ENCODE measurements around the gene ZNF22. TPM values are rescaled to one million over a fixed set of nuclear protein-coding genes. Genes with fewer than 3 reads are reported as not detected.

ZNF22 gene
- total RNA-seq, 4 donors from 2014 or later = 19.2 to 35.6 (median 27.1) TPM

DNA sequence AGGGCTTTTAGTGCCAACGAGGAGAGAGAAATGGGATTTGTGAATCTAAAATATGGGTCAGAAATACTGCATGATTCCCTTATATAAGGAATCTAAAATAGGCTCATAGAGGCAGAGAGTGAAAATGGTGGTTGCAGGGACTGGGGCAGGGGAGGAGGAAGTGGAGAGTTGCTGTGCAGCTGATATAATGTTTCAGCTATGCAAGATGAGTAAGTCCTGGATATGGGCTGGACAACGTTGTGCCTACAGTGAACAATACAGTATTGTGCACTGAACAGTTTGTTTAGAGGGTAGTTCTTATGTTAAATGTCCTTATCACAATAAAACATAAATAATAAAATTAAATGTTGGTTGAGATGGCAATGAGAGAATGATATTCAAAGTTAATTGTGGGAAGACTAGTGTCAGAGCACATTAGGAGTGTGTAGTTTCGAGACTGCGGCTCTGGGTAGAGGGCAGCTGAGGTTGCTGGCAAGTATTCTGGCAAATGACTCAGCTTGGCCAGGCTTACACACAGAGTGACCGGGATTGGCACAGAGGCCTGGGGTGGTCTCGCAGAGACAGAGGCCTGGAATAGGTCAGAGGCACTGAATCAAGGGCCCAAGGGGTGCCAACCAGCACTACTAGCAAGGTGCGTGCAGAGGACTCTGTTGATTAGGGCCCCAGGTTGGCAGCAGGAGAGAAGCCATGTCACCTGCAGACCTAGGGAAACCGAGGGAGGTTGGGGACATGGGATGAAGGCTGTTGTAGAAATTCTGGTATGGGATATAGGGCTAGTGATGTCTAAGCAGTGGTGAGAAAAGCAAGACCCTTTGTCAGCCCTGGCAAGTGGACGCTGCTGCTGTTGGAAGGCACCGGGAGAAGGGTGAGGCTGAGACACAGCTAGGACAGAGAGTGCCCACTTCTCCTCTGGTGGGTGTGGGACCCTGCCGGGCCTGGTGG, 19.3 kb upstream of the ZNF22 start:
- 52 to 54% methylated on average over 8 to 10 of the region's 11 CpGs for WGBS, 2 donors (ENCODE audit: low coverage in 1 of 2)
- Histone ChIP-seq H3K27me3 (no peaks in the 10 kb centered on the region), H3K36me3 (peaks cover 0 to 52% of the 10 kb centered on the region in 2 donors), H3K9me3 (no peaks in the 10 kb centered on the region), H3K4me1 (peaks cover 0 to 100% (median 65%) of the 10 kb centered on the region in 3 donors), H3K4me3 (peak overlapping the region in 1 of 2 donors; percentile 1), H3K27ac (peak overlapping the region; percentile 8 to 94 (median 92))
- TF ChIP-seq POLR2AphosphoS5 (IDR thresholded peaks at IDR 0.05) (peak; percentile 80), POLR2A (IDR thresholded peaks at IDR 0.05) (no peak)
- ATAC-seq = peak; percentile 20

DNA sequence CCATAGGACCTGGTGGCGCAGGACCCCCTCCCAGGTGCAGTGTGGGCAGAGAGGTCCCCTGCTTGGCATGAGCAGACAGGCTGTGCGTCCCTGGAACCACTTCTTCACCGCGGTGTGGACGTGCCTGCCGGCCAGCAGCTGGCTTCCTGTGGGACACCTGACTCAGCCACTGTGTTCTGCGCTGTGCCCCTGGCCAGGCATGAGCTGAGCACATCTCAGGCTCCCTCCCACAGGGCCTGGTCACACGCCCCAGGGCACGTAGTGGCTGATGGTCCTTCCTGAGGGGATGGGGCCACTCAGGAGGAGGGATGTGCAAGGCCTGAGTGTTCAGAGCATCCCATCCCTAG, 18.6 kb upstream of the ZNF22 start:
- no peak for ATAC-seq
- Histone ChIP-seq H3K9me3 (no peaks in the 10 kb centered on the region), H3K4me1 (peaks cover 0 to 96% (median 68%) of the 10 kb centered on the region in 3 donors), H3K36me3 (peaks cover 0 to 50% of the 10 kb centered on the region in 2 donors), H3K4me3 (peak overlapping the region in 1 of 2 donors; percentile 1), H3K27ac (peak overlapping the region in 3 of 4 donors; percentile 90 to 94 (median 93)), H3K27me3 (no peaks in the 10 kb centered on the region)
- WGBS, 2 donors (ENCODE audit: low coverage in 1 of 2) = no CpG with 5 or more reads among the region's 9 CpGs
- TF ChIP-seq POLR2AphosphoS5 (IDR thresholded peaks at IDR 0.05) = peak; percentile 39
- TF ChIP-seq, protein P1, sequence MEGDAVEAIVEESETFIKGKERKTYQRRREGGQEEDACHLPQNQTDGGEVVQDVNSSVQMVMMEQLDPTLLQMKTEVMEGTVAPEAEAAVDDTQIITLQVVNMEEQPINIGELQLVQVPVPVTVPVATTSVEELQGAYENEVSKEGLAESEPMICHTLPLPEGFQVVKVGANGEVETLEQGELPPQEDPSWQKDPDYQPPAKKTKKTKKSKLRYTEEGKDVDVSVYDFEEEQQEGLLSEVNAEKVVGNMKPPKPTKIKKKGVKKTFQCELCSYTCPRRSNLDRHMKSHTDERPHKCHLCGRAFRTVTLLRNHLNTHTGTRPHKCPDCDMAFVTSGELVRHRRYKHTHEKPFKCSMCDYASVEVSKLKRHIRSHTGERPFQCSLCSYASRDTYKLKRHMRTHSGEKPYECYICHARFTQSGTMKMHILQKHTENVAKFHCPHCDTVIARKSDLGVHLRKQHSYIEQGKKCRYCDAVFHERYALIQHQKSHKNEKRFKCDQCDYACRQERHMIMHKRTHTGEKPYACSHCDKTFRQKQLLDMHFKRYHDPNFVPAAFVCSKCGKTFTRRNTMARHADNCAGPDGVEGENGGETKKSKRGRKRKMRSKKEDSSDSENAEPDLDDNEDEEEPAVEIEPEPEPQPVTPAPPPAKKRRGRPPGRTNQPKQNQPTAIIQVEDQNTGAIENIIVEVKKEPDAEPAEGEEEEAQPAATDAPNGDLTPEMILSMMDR (IDR thresholded peaks at IDR 0.05) = no peak

DNA sequence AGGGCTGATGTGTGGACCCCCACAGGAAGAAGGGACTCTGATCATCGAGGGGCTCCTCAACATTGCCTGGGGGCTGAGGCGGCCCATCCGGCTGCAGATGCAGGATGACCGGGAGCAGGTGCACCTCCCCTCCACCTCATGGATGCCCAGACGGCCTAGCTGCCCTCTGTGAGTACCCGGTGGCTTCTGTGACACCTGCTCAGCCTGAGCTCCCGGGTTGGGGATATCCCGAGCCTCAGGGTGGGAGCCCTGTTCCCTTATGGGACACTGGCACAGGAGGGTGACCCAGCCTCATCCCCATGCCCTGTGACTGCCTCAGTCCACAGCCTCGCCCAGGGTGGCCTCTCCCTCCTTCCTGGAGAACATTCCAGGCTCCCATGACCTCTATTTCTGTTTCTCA, 18.2 kb upstream of the ZNF22 start:
- H3K4me1 ChIP-seq = peaks cover 0 to 91% (median 70%) of the 10 kb centered on the region in 3 donors

DNA sequence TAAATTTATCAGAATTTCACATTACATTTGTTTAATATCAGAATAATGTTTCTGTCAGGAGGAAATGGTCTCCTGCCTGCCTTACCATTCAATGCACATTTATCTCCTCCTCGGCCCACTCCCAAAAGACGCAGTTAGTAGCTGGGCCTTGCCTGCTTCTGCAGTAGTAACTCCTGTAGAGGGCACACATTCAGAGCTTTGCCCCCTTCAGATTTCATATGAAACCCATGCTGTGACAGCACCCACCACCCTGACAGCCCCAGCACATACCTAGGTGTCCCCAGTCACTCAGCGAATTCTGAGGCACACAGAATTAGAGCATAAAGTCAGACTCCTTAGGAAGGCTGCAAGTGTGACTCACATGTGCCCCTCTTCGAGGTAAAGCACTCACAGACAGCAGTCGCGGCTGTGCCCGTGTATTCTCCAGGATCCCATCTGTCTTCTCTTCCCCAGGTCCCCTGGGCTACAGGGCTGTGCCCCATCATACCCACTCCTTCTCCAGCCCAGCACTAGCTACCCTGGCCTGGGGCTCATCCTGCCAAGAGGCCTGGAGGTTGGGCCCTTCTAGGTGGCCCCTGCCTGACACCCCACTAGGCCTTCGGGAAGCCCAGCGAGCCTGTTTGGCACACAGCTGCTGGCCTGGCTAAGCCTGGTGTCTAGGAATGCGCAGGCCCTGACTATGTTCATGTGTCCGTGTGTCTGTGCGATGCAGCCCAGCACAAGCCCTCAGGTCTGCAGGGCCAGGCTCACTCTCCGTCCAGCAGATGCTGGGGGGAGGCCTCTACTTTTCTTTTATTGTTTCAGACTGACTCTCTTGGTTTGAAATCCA, 17.4 kb upstream of the ZNF22 start:
- WGBS, 2 donors (ENCODE audit: low coverage in 1 of 2) = 84 to 94% methylated on average over 3 to 6 of the region's 13 CpGs
- Histone ChIP-seq H3K27me3 (no peaks in the 10 kb centered on the region), H3K27ac (peak overlapping the region in 3 of 4 donors; percentile 42 to 93 (median 90)), H3K4me3 (no peak overlapping the region), H3K4me1 (peaks cover 0 to 84% (median 66%) of the 10 kb centered on the region in 3 donors), H3K9me3 (no peaks in the 10 kb centered on the region), H3K36me3 (peaks cover 0 to 52% of the 10 kb centered on the region in 2 donors)
- TF ChIP-seq EP300 (IDR thresholded peaks at IDR 0.05) (no peak), POLR2A (IDR thresholded peaks at IDR 0.05) (no peak), POLR2AphosphoS5 (IDR thresholded peaks at IDR 0.05) (no peak)
- TF ChIP-seq, protein P1 (IDR thresholded peaks at IDR 0.05) = no peak
- no peak for ATAC-seq

More for the DNA sequence above, 18.2 kb upstream of the ZNF22 start:
- Histone ChIP-seq H3K36me3 (peaks cover 0 to 50% of the 10 kb centered on the region in 2 donors), H3K4me3 (no peak overlapping the region), H3K27me3 (no peaks in the 10 kb centered on the region), H3K9me3 (no peaks in the 10 kb centered on the region), H3K27ac (peak overlapping the region in 3 of 4 donors; percentile 90 to 94 (median 93))
- 42% methylated on average over 3 of the region's 9 CpGs; no CpG with 5 or more reads in 1 of the 2 donors for WGBS, 2 donors (ENCODE audit: low coverage in 1 of 2)
- TF ChIP-seq POLR2A (IDR thresholded peaks at IDR 0.05) = no peak
- no peak for TF ChIP-seq POLR2AphosphoS5 (IDR thresholded peaks at IDR 0.05)
- TF ChIP-seq, protein P1 (IDR thresholded peaks at IDR 0.05) = no peak
- TF ChIP-seq EP300 (IDR thresholded peaks at IDR 0.05) = no peak
- ATAC-seq = no peak

DNA sequence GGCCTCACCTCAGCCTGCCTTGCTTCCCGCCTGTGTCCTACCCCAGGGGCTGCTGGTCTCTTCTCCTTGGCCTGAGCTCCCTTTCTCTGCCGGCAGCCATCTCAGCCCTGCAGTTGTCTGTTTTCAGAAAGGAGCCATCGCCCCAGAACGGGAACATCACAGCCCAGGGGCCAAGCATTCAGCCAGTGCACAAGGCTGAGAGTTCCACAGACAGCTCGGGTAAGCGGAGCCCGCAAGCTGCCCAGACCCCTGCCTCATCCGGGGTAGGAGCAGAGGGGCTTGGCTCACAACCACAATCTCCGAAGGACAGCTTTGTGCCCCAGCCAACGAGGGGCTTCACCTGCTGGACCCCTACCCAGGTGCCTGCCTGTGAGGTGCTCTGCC, 16.8 kb upstream of the ZNF22 start:
- peaks cover 0 to 58% of the 10 kb centered on the region in 2 donors for H3K36me3 ChIP-seq

More for the DNA sequence above, 16.8 kb upstream of the ZNF22 start:
- 100% methylated on average over 2 of the region's 10 CpGs; no CpG with 5 or more reads in 1 of the 2 donors for WGBS, 2 donors (ENCODE audit: low coverage in 1 of 2)
- Histone ChIP-seq H3K4me1 (peaks cover 0 to 78% (median 64%) of the 10 kb centered on the region in 3 donors), H3K27ac (peak overlapping the region in 3 of 4 donors; percentile 60 to 93 (median 90)), H3K27me3 (no peaks in the 10 kb centered on the region), H3K9me3 (no peaks in the 10 kb centered on the region), H3K4me3 (no peak overlapping the region)
- TF ChIP-seq, protein P1 (IDR thresholded peaks at IDR 0.05) = no peak
- TF ChIP-seq POLR2A (IDR thresholded peaks at IDR 0.05) (no peak), EP300 (IDR thresholded peaks at IDR 0.05) (no peak), POLR2AphosphoS5 (IDR thresholded peaks at IDR 0.05) (no peak)
- no peak for ATAC-seq

Data from gastroesophageal sphincter (tissue), 4 donors.